Amniotic epithelial cell (primary cell): ENCODE results near the gene LOXHD1.

Experiments used
- DNase-seq: peaks from one replicate; pipeline ENCODE4 v3.0.0-alpha.2; 2010; ENCODE audit warnings: low read depth

LOXHD1 gene

DNA sequence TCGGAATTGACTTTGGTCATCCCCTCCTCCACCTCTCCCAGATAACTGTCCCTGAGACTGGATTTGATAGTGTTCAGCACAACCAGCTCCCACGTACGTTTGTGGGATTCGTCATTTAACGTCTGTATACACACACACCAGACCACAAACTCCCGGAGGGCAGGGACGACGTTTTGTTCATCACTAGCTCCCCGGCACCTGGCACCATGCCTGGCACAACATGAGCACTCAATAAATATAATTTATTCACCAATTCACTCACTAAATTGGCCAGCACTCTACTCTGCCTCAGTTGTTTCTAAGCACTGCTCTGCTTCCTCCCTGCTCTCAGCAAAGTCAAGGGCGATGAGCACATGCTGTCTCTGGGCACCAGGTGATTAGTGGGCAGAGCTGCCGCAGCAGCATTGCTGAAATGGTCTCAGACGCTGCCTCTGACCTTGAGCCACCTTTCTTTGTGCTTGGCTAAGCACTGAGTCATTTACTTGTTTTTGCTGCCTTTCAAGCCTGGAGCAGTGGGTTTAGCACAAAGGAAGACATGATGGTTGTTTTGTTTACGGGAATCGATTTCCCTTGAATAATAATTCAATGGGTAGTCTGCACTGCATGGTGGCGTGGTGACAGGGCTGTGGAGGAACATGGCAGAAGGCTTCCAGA, 19.3 kb upstream of the LOXHD1 start:
- no peak for DNase-seq

DNA sequence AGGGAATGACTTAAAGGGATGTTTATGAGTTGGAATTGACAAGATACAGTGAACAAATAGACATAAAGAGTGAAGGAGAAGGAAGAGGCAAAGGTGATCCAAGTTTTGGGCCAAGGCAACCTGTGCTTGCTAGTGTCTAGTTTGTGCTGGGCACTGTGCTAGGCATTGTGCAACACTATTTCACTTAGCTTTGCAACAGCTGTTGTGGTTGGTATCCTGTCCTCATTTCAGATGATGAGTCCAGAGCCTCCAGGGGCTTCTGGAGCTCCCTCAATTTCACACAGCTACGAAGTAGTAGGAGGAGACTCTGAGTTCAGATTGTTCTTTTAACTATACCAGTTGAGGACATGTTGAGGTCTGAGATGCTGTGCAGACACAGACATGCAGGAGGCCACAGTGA, 18.1 kb upstream of the LOXHD1 start:
- DNase-seq = no peak

GRCh38 chr18:46672062-46672970, 15.3 kb upstream of the LOXHD1 start:
- no peak for DNase-seq

DNA sequence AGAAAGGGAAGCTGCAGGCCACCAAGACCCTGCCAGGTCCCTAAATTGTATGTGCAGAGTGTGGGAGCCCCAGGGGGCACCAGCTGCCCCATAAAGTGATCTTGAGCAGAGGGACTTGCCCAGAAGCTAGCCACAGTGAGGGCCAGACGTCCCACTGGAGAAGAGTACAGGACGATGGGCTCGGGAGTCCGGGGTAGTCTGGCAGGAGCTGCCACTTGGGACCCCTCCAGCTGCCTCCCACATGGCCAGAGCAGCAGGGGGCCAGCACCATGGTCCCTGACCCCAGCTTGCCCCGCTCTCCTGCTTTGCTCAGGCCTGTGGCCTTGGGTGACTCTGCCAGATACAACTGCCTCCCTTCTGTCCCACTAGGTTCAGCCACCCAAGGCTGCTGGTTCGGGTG, 11.7 kb upstream of the LOXHD1 start:
- no peak for DNase-seq

- DNase-seq = no peak
These were observed 11.1 kb upstream of the LOXHD1 start for GRCh38 chr18:46668135-46668534.

- DNase-seq = no peak
These were observed 6.5 kb upstream of the LOXHD1 start for GRCh38 chr18:46663539-46663938.

- peak; percentile 26 for DNase-seq
These were observed 4.1 kb upstream of the LOXHD1 start for GRCh38 chr18:46660957-46661749.

DNA sequence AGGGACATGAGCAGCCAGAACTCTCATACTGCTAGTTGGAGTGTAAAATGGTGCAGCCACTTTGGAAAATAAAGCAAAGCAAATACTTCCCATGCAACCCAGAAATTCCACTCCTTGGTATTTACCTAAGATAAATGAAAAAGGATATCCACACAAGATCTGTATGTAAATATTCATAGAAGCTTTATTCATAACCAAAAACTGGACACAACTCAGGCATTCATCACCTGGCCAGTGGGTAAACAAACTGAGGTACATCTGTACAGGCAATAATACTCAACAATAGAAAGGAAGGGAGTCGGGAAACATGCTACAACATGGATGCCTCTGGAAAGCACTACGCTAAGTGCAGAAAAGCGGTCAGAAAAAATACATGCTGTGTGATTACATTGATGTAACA, 2.5 kb upstream of the LOXHD1 start:
- DNase-seq = no peak

- no peak for DNase-seq
These were observed 500 bp downstream of the LOXHD1 start for GRCh38 chr18:46656326-46657114.

- no peak for DNase-seq
These were observed 4.6 kb downstream of the LOXHD1 start for GRCh38 chr18:46652372-46652771.

- no peak for DNase-seq
These were observed 6.3 kb downstream of the LOXHD1 start for GRCh38 chr18:46650681-46651080.

DNA sequence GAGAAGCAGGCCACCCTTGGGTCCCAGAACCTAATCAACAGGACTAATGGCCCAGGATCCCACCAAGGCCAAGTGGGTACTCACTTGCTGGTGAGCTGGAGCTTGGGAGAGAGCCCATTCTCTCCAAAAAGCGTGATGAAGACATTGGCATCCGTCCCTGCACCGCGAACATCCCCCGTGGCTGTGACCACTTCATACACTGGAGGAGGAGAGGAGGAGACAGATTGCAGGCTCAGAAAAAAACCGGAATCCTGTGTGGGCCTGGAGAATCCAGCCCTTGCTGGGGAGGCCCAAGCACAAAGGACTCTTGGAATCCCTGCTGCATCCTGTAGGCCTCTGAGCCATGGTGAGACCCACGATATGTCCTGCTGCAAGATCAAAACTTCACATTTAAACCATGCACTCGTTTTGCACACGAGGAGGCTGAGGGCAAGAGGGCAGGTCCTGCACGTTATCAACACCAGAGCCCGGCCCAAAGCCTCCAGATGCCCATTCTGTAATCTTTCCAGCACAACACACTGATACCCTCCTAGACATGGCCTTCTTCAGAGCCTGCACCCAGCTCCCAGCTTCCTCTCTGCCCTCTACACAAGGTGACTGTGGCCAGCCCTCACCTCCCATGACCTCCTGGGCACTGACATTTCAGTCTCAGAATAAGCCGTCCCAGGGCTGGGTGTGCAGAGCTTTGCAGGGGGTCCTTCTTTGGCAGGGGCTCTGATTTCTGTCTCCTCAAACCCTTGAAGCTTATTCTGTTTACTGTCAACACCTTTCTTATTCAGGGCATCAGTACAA, 7.8 kb downstream of the LOXHD1 start:
- DNase-seq = no peak

DNA sequence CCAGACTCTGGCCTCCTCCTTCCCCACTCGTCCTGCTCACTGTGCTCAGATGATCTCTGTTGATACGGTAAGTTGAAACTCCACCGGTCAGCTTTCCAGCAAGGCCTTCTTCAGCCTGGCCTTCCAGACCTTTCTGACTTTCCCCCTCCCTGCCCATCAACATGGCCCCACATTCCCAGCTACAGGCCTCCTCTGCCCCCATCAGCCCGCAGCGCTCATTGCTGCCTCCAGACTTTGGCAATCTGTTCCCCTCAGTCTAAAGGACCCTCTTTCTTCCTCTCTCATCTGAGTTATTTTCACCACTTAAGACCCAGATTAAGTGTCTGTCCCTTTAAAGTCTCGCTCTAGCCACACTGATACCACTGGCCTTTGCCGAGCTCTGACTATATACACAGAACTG, 10.6 kb downstream of the LOXHD1 start:
- no peak for DNase-seq

GRCh38 chr18:46642561-46642960, 14.5 kb downstream of the LOXHD1 start:
- DNase-seq = no peak

- no peak for DNase-seq
These were observed 15.1 kb downstream of the LOXHD1 start for GRCh38 chr18:46641917-46642316.

DNA sequence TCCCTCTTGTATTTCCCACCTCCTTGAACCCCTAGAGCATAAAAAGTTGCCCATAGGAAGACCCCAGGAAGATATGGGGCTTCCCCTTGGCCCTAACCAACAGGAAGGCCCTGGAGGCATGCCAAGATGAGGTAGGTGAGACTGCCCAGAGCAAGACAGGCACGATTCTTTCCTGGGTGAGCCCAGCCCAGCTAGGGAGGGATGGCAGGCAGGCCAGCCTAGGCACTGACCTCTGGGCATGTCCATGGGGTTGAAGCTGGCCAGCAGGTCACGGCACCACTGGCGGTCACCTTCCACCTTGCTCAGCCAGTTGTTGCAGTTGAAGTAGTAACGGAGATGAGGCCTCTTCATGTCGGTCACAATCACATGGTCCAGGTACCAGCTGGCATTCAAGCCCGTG, 17.6 kb downstream of the LOXHD1 start:
- no peak for DNase-seq

DNA sequence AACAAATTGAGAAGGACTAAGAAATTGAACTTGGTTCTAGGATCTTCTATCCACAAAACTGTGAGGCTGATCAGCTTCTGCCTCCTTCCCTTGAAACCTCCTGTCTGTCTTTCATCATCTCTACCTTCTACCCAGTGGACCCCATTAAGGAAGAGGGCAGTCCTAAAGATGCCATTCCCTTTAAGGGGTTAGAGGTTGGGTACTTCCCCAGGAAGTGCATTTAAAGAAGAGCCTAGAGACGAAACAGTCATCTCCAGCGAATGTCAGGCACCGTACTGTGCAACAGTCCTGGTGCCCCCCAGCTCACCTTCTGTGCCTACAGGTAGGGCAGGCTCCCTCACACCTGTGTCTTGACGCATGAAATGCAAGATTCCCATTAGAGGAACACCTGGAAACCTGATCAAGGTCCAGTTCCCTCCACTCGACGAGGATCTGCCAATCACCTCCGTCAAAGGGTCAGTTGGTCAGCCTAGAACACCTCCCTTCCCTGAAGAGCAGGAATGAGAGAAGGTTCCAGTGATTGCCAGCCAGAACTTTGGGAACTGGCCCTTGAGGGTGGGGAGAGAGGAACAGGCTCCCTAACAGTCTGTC, 20.9 kb downstream of the LOXHD1 start:
- no peak for DNase-seq

GRCh38 chr18:46632401-46633071, 24.5 kb downstream of the LOXHD1 start:
- peak; percentile 16 for DNase-seq

GRCh38 chr18:46630991-46631390, 26.0 kb downstream of the LOXHD1 start:
- DNase-seq = no peak

DNA sequence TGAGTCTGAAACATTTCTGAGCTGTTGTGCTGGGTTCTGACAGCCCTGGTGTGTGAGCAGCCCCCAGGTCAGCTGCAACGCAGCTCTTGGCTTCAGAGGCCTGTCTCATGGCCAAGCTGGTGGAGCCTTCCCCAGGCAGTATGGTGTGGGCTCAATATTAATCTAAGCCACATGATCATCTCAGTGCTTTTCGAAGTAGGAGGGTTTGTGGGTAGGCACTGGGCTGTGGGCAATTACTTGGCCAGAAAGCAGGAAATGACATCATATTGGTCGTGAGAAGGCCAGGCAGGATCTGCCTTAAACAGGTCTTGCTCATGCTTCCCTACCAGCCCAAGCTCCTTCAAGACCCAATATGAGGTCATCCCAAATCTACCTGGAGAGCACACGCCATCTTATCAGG, 26.9 kb downstream of the LOXHD1 start:
- no peak for DNase-seq
